NCI-H146 treated with DMSO at 0.1 percent for 48 hours (cell line): ENCODE data around the gene EAF2.
"Not testable (repeated sequence)": the region's sequence is repeated elsewhere in the genome, so short reads cannot be mapped to it uniquely, and the experiment has no call there.

Source experiments
- DNase-seq: peaks from one replicate; lab custom pipeline; 2025; ENCODE audit not compliant: unreplicated experiment; lab: John Stamatoyannopoulos, UW

The EAF2 gene

DNA sequence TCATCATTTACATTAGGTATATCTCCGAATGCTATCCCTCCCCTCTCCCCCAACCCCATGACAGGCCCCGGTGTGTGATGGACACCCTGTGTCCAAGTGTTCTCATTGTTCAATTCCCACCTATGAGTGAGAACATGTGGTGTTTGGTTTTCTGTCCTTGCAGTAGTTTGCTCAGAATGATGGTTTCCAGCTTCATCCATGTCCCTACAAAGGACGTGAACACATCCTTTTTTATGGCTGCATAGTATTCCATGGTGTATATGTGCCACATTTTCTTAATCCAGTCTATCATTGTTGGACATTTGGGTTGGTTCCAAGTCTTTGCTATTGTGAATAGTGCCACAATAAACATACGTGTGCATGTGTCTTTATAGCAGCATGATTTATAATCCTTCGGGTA is 22.8 kb downstream of the EAF2 start:
- not testable (repeated sequence) for DNase-seq

- not testable (repeated sequence) for DNase-seq
These were observed 28.2 kb downstream of the EAF2 start for GRCh38 chr3:121863247-121863646.

GRCh38 chr3:121863801-121864200 is 28.8 kb downstream of the EAF2 start:
- no peak for DNase-seq

- no peak for DNase-seq
These were observed 34.7 kb downstream of the EAF2 start for GRCh38 chr3:121869736-121870135.

- DNase-seq = no peak
These were observed 35.7 kb downstream of the EAF2 start for GRCh38 chr3:121870717-121871116.

DNA sequence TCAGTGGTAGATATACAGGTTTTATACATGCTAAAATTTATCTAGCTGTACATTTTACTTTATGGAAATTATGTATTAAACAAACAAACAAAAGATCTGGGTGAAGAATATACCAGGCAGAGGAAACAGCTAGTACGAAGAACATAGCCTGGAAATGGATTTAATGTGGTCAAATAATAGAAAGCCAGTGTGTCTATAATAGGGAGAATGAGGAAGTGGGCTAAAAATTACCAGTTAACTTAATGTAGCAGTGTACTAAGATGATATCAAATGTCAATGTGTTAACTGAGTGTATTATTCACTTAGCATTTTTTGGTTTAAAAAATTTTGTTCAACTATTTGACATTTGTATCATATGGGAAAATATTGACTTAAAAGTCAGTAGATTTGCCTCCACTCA is 36.4 kb downstream of the EAF2 start:
- no peak for DNase-seq

GRCh38 chr3:121878411-121878810 is 43.4 kb downstream of the EAF2 start:
- no peak for DNase-seq

- peak; percentile 16 for DNase-seq
These were observed 48.5 kb downstream of the EAF2 start for GRCh38 chr3:121883507-121883906.

DNA sequence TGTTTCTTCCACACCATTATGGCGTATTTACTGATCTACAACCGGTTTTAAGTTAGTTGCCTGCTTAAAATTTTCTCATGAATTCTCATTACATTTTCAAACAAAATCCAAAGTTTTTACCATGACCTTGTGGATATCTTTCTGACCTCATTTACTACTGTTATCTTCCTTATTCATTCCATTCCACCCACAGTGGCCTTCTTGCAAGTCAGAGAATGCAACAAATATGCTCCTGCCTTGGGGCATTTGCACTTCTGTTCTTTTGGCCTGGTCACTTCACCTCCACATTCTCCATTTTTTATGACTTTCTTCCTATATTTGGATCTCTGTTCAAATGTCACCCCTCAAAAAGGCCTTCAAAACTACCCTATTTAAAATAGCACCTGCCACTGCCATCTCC is 50.4 kb downstream of the EAF2 start:
- DNase-seq = no peak

DNA sequence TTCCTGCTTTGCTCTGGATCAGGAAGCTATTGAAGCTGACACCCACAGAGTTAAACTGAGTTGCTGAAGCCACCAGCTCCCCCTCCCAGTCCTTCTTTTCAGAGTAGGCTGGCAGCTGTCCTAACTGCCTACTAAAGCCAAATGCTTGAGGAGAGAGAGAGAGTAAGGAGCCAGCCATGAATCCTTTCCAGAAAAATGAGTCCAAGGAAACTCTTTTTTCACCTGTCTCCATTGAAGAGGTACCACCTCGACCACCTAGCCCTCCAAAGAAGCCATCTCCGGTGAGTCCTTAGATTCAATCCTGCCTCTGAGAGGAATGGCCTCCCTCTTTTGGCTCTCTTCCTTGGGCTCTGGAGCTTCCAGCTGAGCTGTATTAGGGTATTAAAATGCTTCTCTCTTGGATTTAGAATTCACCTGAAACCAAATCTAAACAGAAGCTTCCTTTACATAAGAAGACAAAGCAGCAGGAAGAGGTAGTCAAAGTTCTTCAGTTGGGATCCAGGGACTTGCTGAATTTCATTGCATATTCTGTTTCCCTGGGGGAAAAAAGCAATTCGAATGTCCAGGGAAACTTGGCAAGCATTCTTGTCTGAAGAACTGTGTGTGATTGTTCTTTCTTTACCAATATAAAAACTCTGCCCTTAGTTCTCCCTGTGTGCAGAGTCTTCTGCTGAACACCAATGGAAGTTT is 59.4 kb downstream of the EAF2 start, which contains the start of gene SLC15A2:
Gene SLC15A2 (plus strand): TSS at position 101 of the 690 bp plus-strand sequence. CDS start 76 bp downstream, at position 177.
- no peak for DNase-seq

- no peak for DNase-seq
These were observed 60.1 kb downstream of the EAF2 start for GRCh38 chr3:121895121-121895520.

DNA sequence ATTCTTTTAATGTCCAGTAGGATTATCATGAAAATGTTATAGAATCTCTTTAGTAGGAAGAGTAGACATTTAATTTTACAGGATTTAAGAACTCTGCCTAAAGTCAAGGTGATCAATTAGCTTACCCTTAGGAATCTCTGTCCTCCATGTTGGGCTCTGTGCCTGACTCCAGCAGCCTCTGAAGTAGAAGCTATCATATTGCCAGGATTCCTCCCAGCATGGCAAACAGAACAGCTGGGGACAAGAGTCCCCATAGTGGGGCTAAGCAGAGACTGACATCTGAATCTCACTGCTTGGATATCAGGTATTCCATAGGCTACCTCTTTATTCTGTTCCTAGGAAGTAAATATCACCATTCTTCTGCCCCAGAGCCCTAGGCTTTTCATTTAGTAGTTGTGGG is 60.7 kb downstream of the EAF2 start:
- no peak for DNase-seq

DNA sequence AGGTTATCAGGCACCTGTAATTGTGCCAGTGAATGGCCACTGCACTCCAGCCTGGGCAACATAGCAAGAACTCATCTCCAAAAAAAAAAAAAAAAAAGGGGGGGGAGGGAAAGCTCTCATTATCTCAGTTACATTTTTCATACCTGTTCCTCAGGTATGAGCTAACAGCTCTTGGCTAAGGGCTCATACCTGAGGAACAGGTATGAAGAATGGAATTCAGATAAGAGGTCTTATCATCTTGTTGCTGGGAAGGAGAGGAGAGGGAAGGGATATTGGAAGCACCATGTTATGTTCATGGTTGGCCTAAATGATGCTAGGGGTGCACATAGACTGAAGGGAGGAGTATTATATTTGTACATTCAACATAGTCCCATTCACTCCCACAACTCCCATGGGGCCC is 61.8 kb downstream of the EAF2 start:
- no peak for DNase-seq

DNA sequence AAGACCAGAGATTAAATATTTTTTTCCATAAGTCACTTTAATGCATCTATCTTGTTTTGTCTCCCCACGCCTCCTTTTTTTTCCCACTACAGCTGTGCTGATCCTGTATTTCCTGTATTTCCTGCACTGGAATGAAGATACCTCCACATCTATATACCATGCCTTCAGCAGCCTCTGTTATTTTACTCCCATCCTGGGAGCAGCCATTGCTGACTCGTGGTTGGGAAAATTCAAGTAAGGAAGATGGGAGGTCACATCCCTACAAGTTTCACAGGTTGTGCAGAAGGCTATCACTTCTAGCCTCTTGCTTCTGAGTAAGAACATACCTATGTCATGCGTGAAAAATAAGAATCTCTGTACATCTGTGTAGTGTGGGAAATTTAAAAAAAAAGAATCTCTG is 62.3 kb downstream of the EAF2 start:
- no peak for DNase-seq

GRCh38 chr3:121913305-121913990 is 78.4 kb downstream of the EAF2 start:
- no peak for DNase-seq

DNA sequence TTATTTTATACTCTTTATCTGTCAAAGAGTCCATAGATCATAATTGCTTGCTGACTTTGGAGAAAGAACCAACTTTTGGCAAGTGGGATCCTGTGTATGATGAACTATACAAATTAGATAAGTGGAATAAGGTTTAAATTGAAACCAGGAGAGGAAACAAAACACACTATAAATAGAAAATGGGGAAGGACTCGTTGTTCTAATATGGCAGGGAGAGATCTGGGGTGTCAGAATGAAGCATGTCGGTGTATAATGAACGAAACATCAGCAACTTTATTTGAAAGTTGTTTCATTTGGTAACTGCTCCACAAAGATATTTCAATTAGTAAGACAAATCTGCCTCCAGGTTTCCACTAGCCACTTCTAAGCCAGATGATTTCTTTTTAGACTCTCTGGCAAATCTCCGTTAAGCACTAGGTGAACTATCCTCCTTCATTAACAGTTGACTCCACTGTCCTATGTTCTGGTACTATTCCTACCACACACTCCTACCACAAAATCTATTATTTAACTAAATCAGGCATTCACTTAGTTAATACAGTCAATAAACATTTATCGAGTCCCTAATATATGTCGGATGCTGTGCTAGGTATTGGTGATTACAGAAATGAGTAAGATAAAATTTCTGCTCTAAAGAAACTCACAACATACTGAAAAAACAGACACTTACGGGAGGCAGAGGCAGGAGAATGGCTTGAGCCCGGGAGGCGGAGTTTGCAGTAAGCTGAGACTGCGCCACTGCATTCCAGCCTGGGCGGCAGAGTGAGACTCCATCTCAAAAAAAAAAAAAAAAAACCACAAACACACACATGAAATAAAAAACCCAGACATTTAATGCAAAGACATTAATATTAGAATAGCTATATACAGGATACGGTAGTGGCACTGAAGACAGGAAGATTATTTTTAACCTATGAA is 79.3 kb downstream of the EAF2 start:
- no peak for DNase-seq

GRCh38 chr3:121916189-121916588 is 81.2 kb downstream of the EAF2 start:
- no peak for DNase-seq

- no peak for DNase-seq
These were observed 83.9 kb downstream of the EAF2 start for GRCh38 chr3:121918779-121919483.

- no peak for DNase-seq
These were observed 89.7 kb downstream of the EAF2 start for GRCh38 chr3:121924734-121925133.

DNA sequence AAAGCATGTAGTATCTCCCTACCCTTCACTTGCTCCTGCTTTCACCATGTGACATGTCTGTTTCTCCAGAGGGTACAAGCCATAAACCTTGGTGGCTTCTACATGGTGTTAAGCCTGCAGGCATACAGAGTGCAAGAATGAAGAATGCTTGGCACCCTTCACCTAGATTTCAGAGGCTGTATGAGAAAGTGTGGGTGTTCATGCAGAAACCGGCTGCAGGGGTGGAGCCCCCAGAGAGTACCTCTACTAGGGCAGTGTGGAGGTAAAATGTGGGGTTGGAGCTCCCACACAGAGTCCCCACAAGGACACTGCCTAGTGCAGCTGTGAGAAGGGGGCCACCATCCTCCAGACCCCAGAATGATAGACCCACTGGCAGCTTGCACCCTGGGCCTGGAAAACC is 91.4 kb downstream of the EAF2 start:
- no peak for DNase-seq
